Mesenchymal stem cell (in vitro differentiated cells and primary cell): ENCODE measurements around the gene MAP7.
"Not testable (repeated sequence)": the region's sequence is repeated elsewhere in the genome, so short reads cannot be mapped to it uniquely, and the experiment has no call there.

Experiments used
- DNase-seq: peaks from one replicate; pipeline ENCODE4 v3.0.0-alpha.2; 2013
- H2AFZ ChIP-seq: one replicate; pipeline ENCODE4 v1.6.1; 2013; ENCODE audit warnings: low read depth, mild to moderate bottlenecking, control low read depth, inconsistent platforms, low read length, moderate library complexity
- H2AK5ac ChIP-seq: 2 replicates; pipeline ENCODE4 v1.6.1; 2013; ENCODE audit warnings: low read length, moderate library complexity, mild to moderate bottlenecking, inconsistent platforms; ENCODE audit not compliant: severe bottlenecking
- H2BK120ac ChIP-seq: one replicate; pipeline ENCODE4 v1.6.1; 2013; ENCODE audit warnings: low read depth, mild to moderate bottlenecking, inconsistent platforms, low read length, moderate library complexity
- H2BK12ac ChIP-seq, 2 experiments: one replicate each; pipeline ENCODE4 v1.6.1; 2013; ENCODE audit warnings: inconsistent platforms in 2 of 2, low read length in 2 of 2, mild to moderate bottlenecking in 2 of 2, moderate library complexity in 2 of 2, control low read depth in 1 of 2
- H2BK15ac ChIP-seq: one replicate; pipeline ENCODE4 v1.6.1; 2013; ENCODE audit warnings: mild to moderate bottlenecking, low read depth, inconsistent platforms; ENCODE audit not compliant: poor library complexity, severe bottlenecking
- H2BK5ac ChIP-seq: 2 replicates; pipeline ENCODE4 v1.6.1; 2013; ENCODE audit warnings: low read depth, mild to moderate bottlenecking, low read length, control low read depth, inconsistent platforms; ENCODE audit not compliant: poor library complexity, severe bottlenecking
- H3K14ac ChIP-seq, 2 experiments: one replicate each; pipeline ENCODE4 v1.6.1; 2013; ENCODE audit warnings: inconsistent platforms in 2 of 2, low read length in 2 of 2, control low read depth in 1 of 2, mild to moderate bottlenecking in 1 of 2, moderate library complexity in 1 of 2
- H3K18ac ChIP-seq, 2 experiments: one replicate each; pipeline ENCODE4 v1.6.1; 2013; ENCODE audit warnings: inconsistent platforms in 2 of 2, low read length in 2 of 2, control low read depth in 1 of 2, low read depth in 1 of 2, mild to moderate bottlenecking in 1 of 2
- H3K23ac ChIP-seq, 2 experiments: one replicate each; pipeline ENCODE4 v1.6.1; 2013; ENCODE audit warnings: inconsistent platforms in 2 of 2, low read length in 2 of 2, mild to moderate bottlenecking in 2 of 2, moderate library complexity in 2 of 2, control low read depth in 1 of 2
- H3K27ac ChIP-seq: 2 replicates; pipeline ENCODE4 v1.5.1; 2013; ENCODE audit warnings: mild to moderate bottlenecking, moderate library complexity, low read length, control low read depth, inconsistent platforms; ENCODE audit not compliant: poor library complexity, severe bottlenecking
- H3K27me3 ChIP-seq, 2 experiments: 2 replicates each; pipeline versions ENCODE4 v1.6.1 to v1.7.0; 2013; ENCODE audit warnings: low read length in 2 of 2, mild to moderate bottlenecking in 2 of 2, moderate library complexity in 2 of 2, control low read depth in 1 of 2, inconsistent platforms in 1 of 2; ENCODE audit not compliant: control insufficient read depth in 1 of 2, insufficient read depth in 1 of 2
- H3K36me3 ChIP-seq, 2 experiments: 2 replicates each; pipeline versions ENCODE4 v1.6.1 to v1.7.0; 2013; ENCODE audit warnings: low read length in 2 of 2, control low read depth in 1 of 2, inconsistent platforms in 1 of 2, low read depth in 1 of 2, mild to moderate bottlenecking in 1 of 2; ENCODE audit not compliant: insufficient read depth in 2 of 2, control insufficient read depth in 1 of 2
- H3K4ac ChIP-seq, 2 experiments: one replicate each; pipeline ENCODE4 v1.6.1; 2013; ENCODE audit warnings: inconsistent platforms in 2 of 2, low read length in 2 of 2, mild to moderate bottlenecking in 2 of 2, moderate library complexity in 2 of 2, control low read depth in 1 of 2, low read depth in 1 of 2
- H3K4me1 ChIP-seq: 2 replicates; pipeline ENCODE4 v1.6.1; 2013; ENCODE audit warnings: low read depth, low read length, control low read depth; ENCODE audit not compliant: control insufficient read depth, insufficient read depth
- H3K4me2 ChIP-seq: 2 replicates; pipeline ENCODE4 v1.6.1; 2013; ENCODE audit warnings: low read length, mild to moderate bottlenecking, inconsistent platforms; ENCODE audit not compliant: poor library complexity, severe bottlenecking
- H3K4me3 ChIP-seq, 2 experiments: 2 replicates each; pipeline versions ENCODE4 v1.5.1 to v1.7.0; 2013; ENCODE audit warnings: low read length in 2 of 2, mild to moderate bottlenecking in 2 of 2, control low read depth in 1 of 2, low read depth in 1 of 2; ENCODE audit not compliant: insufficient read depth in 1 of 2
- H3K79me1 ChIP-seq: replicated peaks from 2 replicates; pipeline ENCODE4 v1.6.1; 2013; ENCODE audit warnings: mild to moderate bottlenecking, control low read depth, low read length, inconsistent platforms; ENCODE audit not compliant: poor library complexity, severe bottlenecking
- H3K9ac ChIP-seq: 2 replicates; pipeline ENCODE4 v1.7.0; 2013; ENCODE audit warnings: mild to moderate bottlenecking, low read length, moderate library complexity
- H3K9me3 ChIP-seq: 2 replicates; pipeline ENCODE4 v1.7.0; 2013; ENCODE audit warnings: mild to moderate bottlenecking, low read length; ENCODE audit not compliant: control insufficient read depth
- H4K8ac ChIP-seq: one replicate; pipeline ENCODE4 v1.6.1; 2013; ENCODE audit warnings: inconsistent platforms, mild to moderate bottlenecking, low read length, moderate library complexity
- H4K91ac ChIP-seq: one replicate; pipeline ENCODE4 v1.6.1; 2013; ENCODE audit warnings: mild to moderate bottlenecking, low read length, inconsistent platforms
- WGBS: methylation state at CpG from one replicate; pipeline ENCODE4 v1.1.7; 2013; ENCODE audit warnings: mixed read lengths; 5-methylcytosine and 5-hydroxymethylcytosine counted together

Gene MAP7

DNA sequence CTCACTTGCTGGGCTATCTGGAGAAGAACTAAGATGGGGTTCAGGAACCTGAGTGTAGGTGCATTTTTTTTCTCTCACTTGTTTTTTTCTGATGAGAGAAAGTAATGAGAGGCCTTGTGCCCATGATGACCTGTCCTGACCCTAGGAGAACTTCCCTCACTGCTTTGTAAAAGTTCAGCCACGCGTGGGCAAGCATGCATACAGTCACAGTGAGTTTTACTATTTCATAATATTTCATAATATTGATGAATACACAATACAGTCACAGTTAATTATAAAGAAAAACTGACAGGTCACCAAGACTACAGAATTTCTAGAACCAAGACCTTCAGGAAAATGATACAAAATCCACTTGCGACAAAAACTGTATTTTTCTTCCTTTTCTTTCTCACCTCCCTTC, 111.8 kb downstream of the MAP7 start:
- H3K18ac ChIP-seq, result no peak overlapping the region
- H3K79me1 ChIP-seq, result no peaks in the 10 kb centered on the region
- H3K9ac ChIP-seq, result no peak overlapping the region
- no peak overlapping the region for H3K14ac ChIP-seq
- H2BK5ac ChIP-seq, result no peak overlapping the region
- no peak overlapping the region for H2BK12ac ChIP-seq
- H2BK15ac ChIP-seq, result no peak overlapping the region
- H3K23ac ChIP-seq, result no peak overlapping the region
- H2AK5ac ChIP-seq, result no peak overlapping the region
- no peak overlapping the region for H3K27ac ChIP-seq
- no peaks in the 10 kb centered on the region for H3K27me3 ChIP-seq
- no CpG with 5 or more reads among the region's 3 CpGs for WGBS
- DNase-seq, result no peak
- no peak overlapping the region for H3K4me3 ChIP-seq
- H4K91ac ChIP-seq, result no peak overlapping the region
- H3K4ac ChIP-seq, result no peak overlapping the region
- peaks cover 3% of the 10 kb centered on the region for H3K4me1 ChIP-seq
- H2BK120ac ChIP-seq, result no peak overlapping the region
- no peaks in the 10 kb centered on the region for H3K36me3 ChIP-seq
- H2AFZ ChIP-seq, result no peak overlapping the region
- no peaks in the 10 kb centered on the region for H3K9me3 ChIP-seq
- no peak overlapping the region for H3K4me2 ChIP-seq
- no peak overlapping the region for H4K8ac ChIP-seq

DNA sequence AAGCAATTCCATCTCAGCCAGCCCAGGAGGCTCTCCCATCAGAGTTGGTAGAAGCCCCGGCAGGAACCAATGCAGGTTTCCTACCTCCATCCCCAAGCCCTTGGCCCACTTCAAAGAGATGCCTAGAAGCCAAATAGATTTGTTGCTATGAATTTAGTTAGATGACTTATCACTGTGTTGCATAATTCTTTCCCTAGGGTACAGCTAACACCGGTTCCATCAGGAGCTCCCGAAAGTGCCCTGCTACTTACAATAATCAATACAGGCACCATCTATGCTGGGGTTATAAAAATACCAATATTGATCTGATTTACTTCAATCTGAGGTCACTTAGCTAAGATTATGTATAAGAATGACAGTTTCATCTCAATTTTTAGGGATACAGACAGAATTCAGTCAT, 113.0 kb downstream of the MAP7 start:
- H3K9me3 ChIP-seq, result no peaks in the 10 kb centered on the region
- H2AK5ac ChIP-seq, result no peak overlapping the region
- H2BK15ac ChIP-seq, result no peak overlapping the region
- no peak overlapping the region for H4K91ac ChIP-seq
- no CpG with 5 or more reads among the region's 3 CpGs for WGBS
- H3K4ac ChIP-seq, result no peak overlapping the region
- H3K4me2 ChIP-seq, result no peak overlapping the region
- H2BK120ac ChIP-seq, result no peak overlapping the region
- H3K27ac ChIP-seq, result no peak overlapping the region
- no peak overlapping the region for H3K9ac ChIP-seq
- DNase-seq, result no peak
- H3K23ac ChIP-seq, result no peak overlapping the region
- no peak overlapping the region for H3K18ac ChIP-seq
- H2BK5ac ChIP-seq, result no peak overlapping the region
- no peaks in the 10 kb centered on the region for H3K36me3 ChIP-seq
- H2AFZ ChIP-seq, result no peak overlapping the region
- no peak overlapping the region for H3K4me3 ChIP-seq
- H3K79me1 ChIP-seq, result no peaks in the 10 kb centered on the region
- H3K4me1 ChIP-seq, result peaks cover 3% of the 10 kb centered on the region
- H3K14ac ChIP-seq, result no peak overlapping the region
- H4K8ac ChIP-seq, result no peak overlapping the region
- no peak overlapping the region for H2BK12ac ChIP-seq
- no peaks in the 10 kb centered on the region for H3K27me3 ChIP-seq

- H2AFZ ChIP-seq, result no peak overlapping the region
- peaks cover 3% of the 10 kb centered on the region for H3K4me1 ChIP-seq
- no peak for DNase-seq
- H2BK5ac ChIP-seq, result no peak overlapping the region
- no peak overlapping the region for H3K4me3 ChIP-seq
- no peak overlapping the region for H4K91ac ChIP-seq
- H3K4me2 ChIP-seq, result no peak overlapping the region
- H3K23ac ChIP-seq, result no peak overlapping the region
- H2BK12ac ChIP-seq, result no peak overlapping the region
- H3K18ac ChIP-seq, result no peak overlapping the region
- no peak overlapping the region for H3K9ac ChIP-seq
- 89% methylated on average over 1 of the region's 2 CpGs for WGBS
- no peaks in the 10 kb centered on the region for H3K79me1 ChIP-seq
- no peak overlapping the region for H2BK15ac ChIP-seq
- H3K27me3 ChIP-seq, result no peaks in the 10 kb centered on the region
- H3K9me3 ChIP-seq, result no peaks in the 10 kb centered on the region
- no peak overlapping the region for H4K8ac ChIP-seq
- no peak overlapping the region for H2AK5ac ChIP-seq
- no peak overlapping the region for H2BK120ac ChIP-seq
- no peak overlapping the region for H3K14ac ChIP-seq
- H3K27ac ChIP-seq, result no peak overlapping the region
- H3K36me3 ChIP-seq, result no peaks in the 10 kb centered on the region
- H3K4ac ChIP-seq, result no peak overlapping the region
Measured at GRCh38 chr6:136435101-136435500, 115.1 kb downstream of the MAP7 start.

- not testable (repeated sequence) for H2BK5ac ChIP-seq, H3K4me1 ChIP-seq, H3K27me3 ChIP-seq, H3K79me1 ChIP-seq, H2BK120ac ChIP-seq, H4K91ac ChIP-seq, DNase-seq, H3K9ac ChIP-seq, H3K36me3 ChIP-seq, H2AK5ac ChIP-seq, H3K4me3 ChIP-seq, H3K27ac ChIP-seq, H3K9me3 ChIP-seq, H3K23ac ChIP-seq, H3K4me2 ChIP-seq, H3K18ac ChIP-seq, H2BK15ac ChIP-seq, H4K8ac ChIP-seq, H2AFZ ChIP-seq, H3K4ac ChIP-seq, H2BK12ac ChIP-seq, H3K14ac ChIP-seq
- WGBS, result 94% methylated on average over 5 of the region's 5 CpGs
Measured at GRCh38 chr6:136431306-136431705, 118.9 kb downstream of the MAP7 start.
